HL-60 (cell line): ENCODE data around the gene OR11G2.

Experiments
- DNase-seq, 2 experiments: peaks; one replicate each; pipeline ENCODE4 v3.0.0-alpha.2; 2010 to 2020; ENCODE audit warnings: low read depth in 1 of 2, low spot score in 1 of 2
- H3K27ac ChIP-seq: fragments of 250-450 bp; sonication (Bioruptor Pico); replicated peaks from 2 replicates; pipeline ENCODE4 v1.5.1; 2020; ENCODE audit warnings: mild to moderate bottlenecking, moderate library complexity
- H3K27me3 ChIP-seq: fragments of 250-450 bp; sonication (Bioruptor Pico); 2 replicates; pipeline ENCODE4 v1.5.1; 2021; ENCODE audit warnings: mild to moderate bottlenecking, moderate library complexity; ENCODE audit not compliant: insufficient read depth, poor library complexity, severe bottlenecking
- H3K4me3 ChIP-seq: replicated peaks from 2 replicates; pipeline ENCODE4 v1.5.1; 2011; ENCODE audit warnings: mild to moderate bottlenecking, control low read depth, low read length; ENCODE audit not compliant: insufficient read depth
- GABPA ChIP-seq: IDR thresholded peaks from 2 replicates; pipeline ENCODE4 v1.6.1; 2012; ENCODE audit warnings: low read depth
- POLR2AphosphoS5 ChIP-seq: IDR thresholded peaks from 2 replicates; pipeline ENCODE4 v1.6.1; 2012; ENCODE audit warnings: low read depth
- SPI1 ChIP-seq: IDR thresholded peaks from 2 replicates; pipeline ENCODE4 v1.6.1; 2012; ENCODE audit warnings: low read depth, mild to moderate bottlenecking, borderline replicate concordance
- TF ChIP-seq, protein P1 (sequence below): IDR thresholded peaks from 2 replicates; pipeline ENCODE4 v1.6.1; 2012; ENCODE audit warnings: low read depth; ENCODE audit not compliant: insufficient replicate concordance
- TF ChIP-seq, protein P2 (sequence below): IDR thresholded peaks from one replicate; pipeline ENCODE4 v1.5.1; 2011; ENCODE audit warnings: low read length, control low read depth, inconsistent platforms; ENCODE audit not compliant: insufficient read depth

OR11G2 gene

DNA sequence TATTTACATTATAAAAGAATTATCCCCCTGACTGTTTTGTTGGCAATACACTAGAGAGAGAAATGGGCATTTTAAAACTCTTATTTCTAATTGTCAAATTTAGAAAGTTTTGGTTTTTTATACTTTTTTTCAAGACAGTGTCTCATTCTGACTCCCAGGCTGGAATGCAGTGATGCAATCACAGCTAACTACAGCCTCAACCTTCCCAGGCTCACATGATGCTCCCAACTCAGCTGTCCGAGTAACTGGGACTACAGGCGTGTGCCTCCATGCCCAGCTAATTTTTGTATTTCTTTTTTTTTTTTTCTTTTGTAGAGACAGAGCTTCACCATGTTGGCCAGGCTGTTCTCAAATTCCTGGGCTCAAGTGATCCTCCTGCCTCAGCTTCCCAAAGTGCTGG lies 24.5 kb downstream of the OR11G2 start:
- TF ChIP-seq, protein P1, sequence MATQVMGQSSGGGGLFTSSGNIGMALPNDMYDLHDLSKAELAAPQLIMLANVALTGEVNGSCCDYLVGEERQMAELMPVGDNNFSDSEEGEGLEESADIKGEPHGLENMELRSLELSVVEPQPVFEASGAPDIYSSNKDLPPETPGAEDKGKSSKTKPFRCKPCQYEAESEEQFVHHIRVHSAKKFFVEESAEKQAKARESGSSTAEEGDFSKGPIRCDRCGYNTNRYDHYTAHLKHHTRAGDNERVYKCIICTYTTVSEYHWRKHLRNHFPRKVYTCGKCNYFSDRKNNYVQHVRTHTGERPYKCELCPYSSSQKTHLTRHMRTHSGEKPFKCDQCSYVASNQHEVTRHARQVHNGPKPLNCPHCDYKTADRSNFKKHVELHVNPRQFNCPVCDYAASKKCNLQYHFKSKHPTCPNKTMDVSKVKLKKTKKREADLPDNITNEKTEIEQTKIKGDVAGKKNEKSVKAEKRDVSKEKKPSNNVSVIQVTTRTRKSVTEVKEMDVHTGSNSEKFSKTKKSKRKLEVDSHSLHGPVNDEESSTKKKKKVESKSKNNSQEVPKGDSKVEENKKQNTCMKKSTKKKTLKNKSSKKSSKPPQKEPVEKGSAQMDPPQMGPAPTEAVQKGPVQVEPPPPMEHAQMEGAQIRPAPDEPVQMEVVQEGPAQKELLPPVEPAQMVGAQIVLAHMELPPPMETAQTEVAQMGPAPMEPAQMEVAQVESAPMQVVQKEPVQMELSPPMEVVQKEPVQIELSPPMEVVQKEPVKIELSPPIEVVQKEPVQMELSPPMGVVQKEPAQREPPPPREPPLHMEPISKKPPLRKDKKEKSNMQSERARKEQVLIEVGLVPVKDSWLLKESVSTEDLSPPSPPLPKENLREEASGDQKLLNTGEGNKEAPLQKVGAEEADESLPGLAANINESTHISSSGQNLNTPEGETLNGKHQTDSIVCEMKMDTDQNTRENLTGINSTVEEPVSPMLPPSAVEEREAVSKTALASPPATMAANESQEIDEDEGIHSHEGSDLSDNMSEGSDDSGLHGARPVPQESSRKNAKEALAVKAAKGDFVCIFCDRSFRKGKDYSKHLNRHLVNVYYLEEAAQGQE, result no peak
- TF ChIP-seq, protein P2, sequence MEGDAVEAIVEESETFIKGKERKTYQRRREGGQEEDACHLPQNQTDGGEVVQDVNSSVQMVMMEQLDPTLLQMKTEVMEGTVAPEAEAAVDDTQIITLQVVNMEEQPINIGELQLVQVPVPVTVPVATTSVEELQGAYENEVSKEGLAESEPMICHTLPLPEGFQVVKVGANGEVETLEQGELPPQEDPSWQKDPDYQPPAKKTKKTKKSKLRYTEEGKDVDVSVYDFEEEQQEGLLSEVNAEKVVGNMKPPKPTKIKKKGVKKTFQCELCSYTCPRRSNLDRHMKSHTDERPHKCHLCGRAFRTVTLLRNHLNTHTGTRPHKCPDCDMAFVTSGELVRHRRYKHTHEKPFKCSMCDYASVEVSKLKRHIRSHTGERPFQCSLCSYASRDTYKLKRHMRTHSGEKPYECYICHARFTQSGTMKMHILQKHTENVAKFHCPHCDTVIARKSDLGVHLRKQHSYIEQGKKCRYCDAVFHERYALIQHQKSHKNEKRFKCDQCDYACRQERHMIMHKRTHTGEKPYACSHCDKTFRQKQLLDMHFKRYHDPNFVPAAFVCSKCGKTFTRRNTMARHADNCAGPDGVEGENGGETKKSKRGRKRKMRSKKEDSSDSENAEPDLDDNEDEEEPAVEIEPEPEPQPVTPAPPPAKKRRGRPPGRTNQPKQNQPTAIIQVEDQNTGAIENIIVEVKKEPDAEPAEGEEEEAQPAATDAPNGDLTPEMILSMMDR, result no peak
- TF ChIP-seq GABPA, result no peak
- TF ChIP-seq SPI1, result no peak
- no peak for DNase-seq
- no peak overlapping the region for H3K27ac ChIP-seq
- H3K4me3 ChIP-seq, result no peak overlapping the region
- H3K27me3 ChIP-seq, result no peaks in the 10 kb centered on the region

DNA sequence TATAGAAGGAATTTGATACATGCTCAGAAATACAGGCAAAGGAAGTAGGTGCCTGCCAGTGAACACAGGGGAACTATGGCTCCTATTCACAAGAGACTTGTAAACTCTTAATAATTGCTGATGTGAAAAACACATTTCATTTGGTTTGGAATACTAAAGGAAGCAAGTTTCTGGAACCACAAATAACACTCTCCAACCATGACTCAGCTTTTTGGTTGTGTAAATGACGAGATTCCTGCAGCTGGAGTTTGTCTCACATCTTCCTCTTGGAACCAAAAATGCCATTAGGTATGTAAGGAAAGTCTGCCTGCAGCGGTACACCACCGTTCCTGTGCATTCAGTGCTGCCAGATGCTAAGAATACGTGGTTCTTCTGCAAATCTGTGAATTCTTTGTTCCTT lies 28.3 kb downstream of the OR11G2 start:
- H3K27ac ChIP-seq, result no peak overlapping the region
- H3K27me3 ChIP-seq, result no peaks in the 10 kb centered on the region
- DNase-seq, result no peak
- H3K4me3 ChIP-seq, result no peak overlapping the region
- no peak for TF ChIP-seq POLR2AphosphoS5
- TF ChIP-seq, protein P2, result no peak
- TF ChIP-seq, protein P1, result no peak
- TF ChIP-seq SPI1, result no peak
- no peak for TF ChIP-seq GABPA

DNA sequence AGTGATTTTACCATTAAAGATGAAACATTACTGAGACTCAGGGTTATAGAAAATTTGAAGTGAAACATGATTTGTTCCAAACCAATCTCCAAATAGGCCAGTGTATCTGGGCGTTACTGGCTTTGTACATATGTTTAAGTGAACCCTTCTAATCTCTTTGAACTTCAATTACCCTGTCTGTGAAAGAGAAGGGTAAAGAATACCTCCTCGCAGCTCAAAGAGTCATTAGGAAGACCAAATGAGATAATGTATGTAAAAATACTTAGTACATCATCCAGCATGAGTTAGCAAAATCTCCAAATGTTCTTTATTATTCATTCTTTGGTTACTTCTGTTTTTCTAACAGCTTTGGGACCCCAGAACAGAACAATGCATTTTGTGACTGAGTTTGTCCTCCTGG lies 32.7 kb downstream of the OR11G2 start, which contains the start of gene OR11H6:
TSS of gene OR11H6 (plus strand) at position 301 of the 400 bp plus-strand sequence. CDS start at position 301, 0 bp downstream.
- H3K27me3 ChIP-seq, result no peaks in the 10 kb centered on the region
- H3K4me3 ChIP-seq, result no peak within 1 kb of the TSS
- H3K27ac ChIP-seq, result no peak within 1 kb of the TSS
- no peak for DNase-seq
- no peak for TF ChIP-seq SPI1
- no peak for TF ChIP-seq GABPA
- TF ChIP-seq POLR2AphosphoS5, result no peak
- TF ChIP-seq, protein P1, result no peak
- TF ChIP-seq, protein P2, result no peak
